Measurements from ENCODE around the gene LPO. TPM values are rescaled to one million over a fixed set of nuclear protein-coding genes. Genes with fewer than 3 reads are reported as not detected.

LPO gene
- total and polyA plus RNA-seq, 10 of the 15 experiments (the other 5 are each of a cell fraction or from before 2014, with no cell fraction given) = 0.03 to 0.11 (median 0.06) TPM; not detected in 7

- TF ChIP-seq, protein P1, sequence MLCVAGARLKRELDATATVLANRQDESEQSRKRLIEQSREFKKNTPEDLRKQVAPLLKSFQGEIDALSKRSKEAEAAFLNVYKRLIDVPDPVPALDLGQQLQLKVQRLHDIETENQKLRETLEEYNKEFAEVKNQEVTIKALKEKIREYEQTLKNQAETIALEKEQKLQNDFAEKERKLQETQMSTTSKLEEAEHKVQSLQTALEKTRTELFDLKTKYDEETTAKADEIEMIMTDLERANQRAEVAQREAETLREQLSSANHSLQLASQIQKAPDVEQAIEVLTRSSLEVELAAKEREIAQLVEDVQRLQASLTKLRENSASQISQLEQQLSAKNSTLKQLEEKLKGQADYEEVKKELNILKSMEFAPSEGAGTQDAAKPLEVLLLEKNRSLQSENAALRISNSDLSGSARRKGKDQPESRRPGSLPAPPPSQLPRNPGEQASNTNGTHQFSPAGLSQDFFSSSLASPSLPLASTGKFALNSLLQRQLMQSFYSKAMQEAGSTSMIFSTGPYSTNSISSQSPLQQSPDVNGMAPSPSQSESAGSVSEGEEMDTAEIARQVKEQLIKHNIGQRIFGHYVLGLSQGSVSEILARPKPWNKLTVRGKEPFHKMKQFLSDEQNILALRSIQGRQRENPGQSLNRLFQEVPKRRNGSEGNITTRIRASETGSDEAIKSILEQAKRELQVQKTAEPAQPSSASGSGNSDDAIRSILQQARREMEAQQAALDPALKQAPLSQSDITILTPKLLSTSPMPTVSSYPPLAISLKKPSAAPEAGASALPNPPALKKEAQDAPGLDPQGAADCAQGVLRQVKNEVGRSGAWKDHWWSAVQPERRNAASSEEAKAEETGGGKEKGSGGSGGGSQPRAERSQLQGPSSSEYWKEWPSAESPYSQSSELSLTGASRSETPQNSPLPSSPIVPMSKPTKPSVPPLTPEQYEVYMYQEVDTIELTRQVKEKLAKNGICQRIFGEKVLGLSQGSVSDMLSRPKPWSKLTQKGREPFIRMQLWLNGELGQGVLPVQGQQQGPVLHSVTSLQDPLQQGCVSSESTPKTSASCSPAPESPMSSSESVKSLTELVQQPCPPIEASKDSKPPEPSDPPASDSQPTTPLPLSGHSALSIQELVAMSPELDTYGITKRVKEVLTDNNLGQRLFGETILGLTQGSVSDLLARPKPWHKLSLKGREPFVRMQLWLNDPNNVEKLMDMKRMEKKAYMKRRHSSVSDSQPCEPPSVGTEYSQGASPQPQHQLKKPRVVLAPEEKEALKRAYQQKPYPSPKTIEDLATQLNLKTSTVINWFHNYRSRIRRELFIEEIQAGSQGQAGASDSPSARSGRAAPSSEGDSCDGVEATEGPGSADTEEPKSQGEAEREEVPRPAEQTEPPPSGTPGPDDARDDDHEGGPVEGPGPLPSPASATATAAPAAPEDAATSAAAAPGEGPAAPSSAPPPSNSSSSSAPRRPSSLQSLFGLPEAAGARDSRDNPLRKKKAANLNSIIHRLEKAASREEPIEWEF (IDR thresholded peaks at IDR 0.05; ENCODE audit: insufficient replicate concordance, low read depth, low read length) = no peak
- no peak for TF ChIP-seq E4F1 (IDR thresholded peaks at IDR 0.05; ENCODE audit: borderline replicate concordance, partially characterized antibody)
- TF ChIP-seq TCF3 (IDR thresholded peaks at IDR 0.05; ENCODE audit: borderline replicate concordance, insufficient read depth, low read depth, low read length) = no peak
- TF ChIP-seq HDAC2 (IDR thresholded peaks at IDR 0.05) = no peak
- no peak for TF ChIP-seq ZSCAN29 (IDR thresholded peaks at IDR 0.05)
- no peak for TF ChIP-seq GATAD2B (conservative IDR thresholded peaks at IDR 0.05; ENCODE audit: low read depth)
- no peak for TF ChIP-seq MEF2A (IDR thresholded peaks at IDR 0.05; ENCODE audit: insufficient read depth, low read depth, low read length)
- TF ChIP-seq ATF3 (IDR thresholded peaks at IDR 0.05; ENCODE audit: borderline replicate concordance, extremely low read depth, low read depth, low read length) = no peak
- TF ChIP-seq, protein P2, sequence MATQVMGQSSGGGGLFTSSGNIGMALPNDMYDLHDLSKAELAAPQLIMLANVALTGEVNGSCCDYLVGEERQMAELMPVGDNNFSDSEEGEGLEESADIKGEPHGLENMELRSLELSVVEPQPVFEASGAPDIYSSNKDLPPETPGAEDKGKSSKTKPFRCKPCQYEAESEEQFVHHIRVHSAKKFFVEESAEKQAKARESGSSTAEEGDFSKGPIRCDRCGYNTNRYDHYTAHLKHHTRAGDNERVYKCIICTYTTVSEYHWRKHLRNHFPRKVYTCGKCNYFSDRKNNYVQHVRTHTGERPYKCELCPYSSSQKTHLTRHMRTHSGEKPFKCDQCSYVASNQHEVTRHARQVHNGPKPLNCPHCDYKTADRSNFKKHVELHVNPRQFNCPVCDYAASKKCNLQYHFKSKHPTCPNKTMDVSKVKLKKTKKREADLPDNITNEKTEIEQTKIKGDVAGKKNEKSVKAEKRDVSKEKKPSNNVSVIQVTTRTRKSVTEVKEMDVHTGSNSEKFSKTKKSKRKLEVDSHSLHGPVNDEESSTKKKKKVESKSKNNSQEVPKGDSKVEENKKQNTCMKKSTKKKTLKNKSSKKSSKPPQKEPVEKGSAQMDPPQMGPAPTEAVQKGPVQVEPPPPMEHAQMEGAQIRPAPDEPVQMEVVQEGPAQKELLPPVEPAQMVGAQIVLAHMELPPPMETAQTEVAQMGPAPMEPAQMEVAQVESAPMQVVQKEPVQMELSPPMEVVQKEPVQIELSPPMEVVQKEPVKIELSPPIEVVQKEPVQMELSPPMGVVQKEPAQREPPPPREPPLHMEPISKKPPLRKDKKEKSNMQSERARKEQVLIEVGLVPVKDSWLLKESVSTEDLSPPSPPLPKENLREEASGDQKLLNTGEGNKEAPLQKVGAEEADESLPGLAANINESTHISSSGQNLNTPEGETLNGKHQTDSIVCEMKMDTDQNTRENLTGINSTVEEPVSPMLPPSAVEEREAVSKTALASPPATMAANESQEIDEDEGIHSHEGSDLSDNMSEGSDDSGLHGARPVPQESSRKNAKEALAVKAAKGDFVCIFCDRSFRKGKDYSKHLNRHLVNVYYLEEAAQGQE (IDR thresholded peaks at IDR 0.05; ENCODE audit: low read depth, low read length) = no peak
- TF ChIP-seq ESRRA (IDR thresholded peaks at IDR 0.05; ENCODE audit: low read length) = no peak
- TF ChIP-seq PML (IDR thresholded peaks at IDR 0.05; ENCODE audit: low read length) = no peak
- no peak for TF ChIP-seq SREBF2 (IDR thresholded peaks at IDR 0.05; ENCODE audit: low read length)
- TF ChIP-seq TCF7 (IDR thresholded peaks at IDR 0.05; ENCODE audit: borderline replicate concordance) = no peak
Observed at GRCh38 chr17:58310511-58311428, 72.4 kb downstream of the LPO start (continued).

All from GM12878 (cell line).